Adipocyte (in vitro differentiated cells): ENCODE results near the gene MRPS27.

Source experiments
- DNase-seq: peaks from one replicate; pipeline ENCODE4 v3.0.0-alpha.2; 2015; ENCODE audit warnings: low read depth
- H3K27me3 ChIP-seq: replicated peaks from 2 replicates; pipeline ENCODE4 v1.7.0; 2013; ENCODE audit warnings: mild to moderate bottlenecking, low read length, moderate library complexity; ENCODE audit not compliant: control insufficient read depth, insufficient read depth
- H3K36me3 ChIP-seq: 2 replicates; pipeline ENCODE4 v1.7.0; 2013; ENCODE audit warnings: low read length, mild to moderate bottlenecking, moderate library complexity; ENCODE audit not compliant: control insufficient read depth, insufficient read depth, severe bottlenecking
- H3K4me1 ChIP-seq: 2 replicates; pipeline ENCODE4 v1.7.0; 2013; ENCODE audit warnings: mild to moderate bottlenecking, low read length, moderate library complexity; ENCODE audit not compliant: control insufficient read depth, insufficient read depth
- H3K4me3 ChIP-seq: 2 replicates; pipeline ENCODE4 v1.7.0; 2013; ENCODE audit warnings: mild to moderate bottlenecking, low read length, moderate library complexity
- H3K9ac ChIP-seq: 2 replicates; pipeline ENCODE4 v1.7.0; 2013; ENCODE audit warnings: mild to moderate bottlenecking, low read length, moderate library complexity
- H3K9me3 ChIP-seq: 2 replicates; pipeline ENCODE4 v1.7.0; 2013; ENCODE audit warnings: mild to moderate bottlenecking, low read length, moderate library complexity; ENCODE audit not compliant: control insufficient read depth

Gene MRPS27

GRCh38 chr5:72355706-72356299 lies 35.8 kb upstream of the MRPS27 start:
- Histone ChIP-seq H3K9me3 (no peaks in the 10 kb centered on the region), H3K4me1 (no peaks in the 10 kb centered on the region), H3K27me3 (no peaks in the 10 kb centered on the region), H3K36me3 (peaks cover 25% of the 10 kb centered on the region), H3K9ac (no peak overlapping the region), H3K4me3 (no peak overlapping the region)
- peak; percentile 66 for DNase-seq

- Histone ChIP-seq H3K9ac (no peak overlapping the region), H3K4me1 (peaks cover 7% of the 10 kb centered on the region), H3K9me3 (no peaks in the 10 kb centered on the region), H3K27me3 (no peaks in the 10 kb centered on the region), H3K36me3 (peaks cover under 1% of the 10 kb centered on the region), H3K4me3 (no peak overlapping the region)
- DNase-seq: peak; percentile 45
Measured at GRCh38 chr5:72353046-72353445, 33.0 kb upstream of the MRPS27 start.

GRCh38 chr5:72352616-72353015 lies 32.6 kb upstream of the MRPS27 start:
- no peak overlapping the region for H3K4me3 ChIP-seq
- H3K4me1 ChIP-seq: peaks cover 10% of the 10 kb centered on the region
- DNase-seq: no peak
- no peaks in the 10 kb centered on the region for H3K9me3 ChIP-seq
- no peaks in the 10 kb centered on the region for H3K36me3 ChIP-seq
- H3K27me3 ChIP-seq: no peaks in the 10 kb centered on the region
- no peak overlapping the region for H3K9ac ChIP-seq

GRCh38 chr5:72351376-72351775 lies 31.3 kb upstream of the MRPS27 start:
- Histone ChIP-seq H3K27me3 (no peaks in the 10 kb centered on the region), H3K4me1 (peaks cover 13% of the 10 kb centered on the region), H3K9me3 (no peaks in the 10 kb centered on the region), H3K4me3 (no peak overlapping the region), H3K9ac (no peak overlapping the region), H3K36me3 (peaks cover 6% of the 10 kb centered on the region)
- DNase-seq: no peak

- peak overlapping the region; percentile 49 for H3K9ac ChIP-seq
- DNase-seq: peak; percentile 94
- H3K4me1 ChIP-seq: peaks cover 13% of the 10 kb centered on the region
- H3K27me3 ChIP-seq: no peaks in the 10 kb centered on the region
- peak overlapping the region; percentile 31 for H3K4me3 ChIP-seq
- H3K9me3 ChIP-seq: no peaks in the 10 kb centered on the region
- H3K36me3 ChIP-seq: peaks cover 29% of the 10 kb centered on the region
Measured at GRCh38 chr5:72347801-72348308, 27.8 kb upstream of the MRPS27 start.

- H3K9me3 ChIP-seq: no peaks in the 10 kb centered on the region
- H3K27me3 ChIP-seq: no peaks in the 10 kb centered on the region
- no peak overlapping the region for H3K9ac ChIP-seq
- DNase-seq: no peak
- H3K4me3 ChIP-seq: no peak overlapping the region
- H3K4me1 ChIP-seq: peaks cover 20% of the 10 kb centered on the region
- H3K36me3 ChIP-seq: peaks cover 31% of the 10 kb centered on the region
Measured at GRCh38 chr5:72346398-72346797, 26.4 kb upstream of the MRPS27 start.

GRCh38 chr5:72338689-72339209 lies 18.7 kb upstream of the MRPS27 start:
- H3K36me3 ChIP-seq: peaks cover 41% of the 10 kb centered on the region
- no peak for DNase-seq
- no peak overlapping the region for H3K9ac ChIP-seq
- H3K4me1 ChIP-seq: peaks cover 31% of the 10 kb centered on the region
- no peaks in the 10 kb centered on the region for H3K9me3 ChIP-seq
- no peaks in the 10 kb centered on the region for H3K27me3 ChIP-seq
- H3K4me3 ChIP-seq: no peak overlapping the region

GRCh38 chr5:72337159-72337558 lies 17.1 kb upstream of the MRPS27 start:
- DNase-seq: no peak
- H3K9ac ChIP-seq: peak overlapping the region; percentile 58
- H3K4me1 ChIP-seq: peaks cover 24% of the 10 kb centered on the region
- no peaks in the 10 kb centered on the region for H3K27me3 ChIP-seq
- H3K9me3 ChIP-seq: no peaks in the 10 kb centered on the region
- H3K36me3 ChIP-seq: peaks cover 47% of the 10 kb centered on the region
- no peak overlapping the region for H3K4me3 ChIP-seq

GRCh38 chr5:72330712-72331111 lies 10.7 kb upstream of the MRPS27 start:
- Histone ChIP-seq H3K9ac (no peak overlapping the region), H3K4me1 (peaks cover 14% of the 10 kb centered on the region), H3K36me3 (peaks cover 56% of the 10 kb centered on the region), H3K9me3 (no peaks in the 10 kb centered on the region), H3K4me3 (no peak overlapping the region), H3K27me3 (no peaks in the 10 kb centered on the region)
- DNase-seq: no peak

- DNase-seq: peak; percentile 15
- Histone ChIP-seq H3K36me3 (peaks cover 63% of the 10 kb centered on the region), H3K4me3 (no peak overlapping the region)
Measured at GRCh38 chr5:72328172-72328571, 8.1 kb upstream of the MRPS27 start.

GRCh38 chr5:72326306-72326649 lies 6.2 kb upstream of the MRPS27 start:
- Histone ChIP-seq H3K9ac (peak overlapping the region; percentile 17), H3K9me3 (no peaks in the 10 kb centered on the region), H3K27me3 (no peaks in the 10 kb centered on the region), H3K36me3 (peaks cover 48% of the 10 kb centered on the region), H3K4me1 (peaks cover 17% of the 10 kb centered on the region), H3K4me3 (peak overlapping the region; percentile 0)
- DNase-seq: no peak

More at GRCh38 chr5:72328172-72328571, 8.1 kb upstream of the MRPS27 start:
- H3K4me1 ChIP-seq: peaks cover 15% of the 10 kb centered on the region
- H3K27me3 ChIP-seq: no peaks in the 10 kb centered on the region
- no peak overlapping the region for H3K9ac ChIP-seq
- H3K9me3 ChIP-seq: no peaks in the 10 kb centered on the region
